Activated naive CD4-positive, alpha-beta T cell treated with anti-CD3 and anti-CD28 coated beads, Interleukin-2, amount 50 U/mL, for 24 hours (primary cell): ENCODE measurements around the gene SETBP1.

Experiments used
- H3K27ac Mint-ChIP-seq: one replicate; pipeline ENCODE4 v1.8.0; 2021; ENCODE audit warnings: mild to moderate bottlenecking, mixed read lengths
- H3K27me3 Mint-ChIP-seq: one replicate; pipeline ENCODE4 v1.8.0; 2021; ENCODE audit warnings: mixed read lengths
- H3K36me3 Mint-ChIP-seq: one replicate; pipeline ENCODE4 v1.8.0; 2021; ENCODE audit warnings: mixed read lengths
- H3K4me1 Mint-ChIP-seq: one replicate; pipeline ENCODE4 v1.8.0; 2021; ENCODE audit warnings: mixed read lengths
- H3K4me3 Mint-ChIP-seq: one replicate; pipeline ENCODE4 v1.8.0; 2021; ENCODE audit warnings: mild to moderate bottlenecking, mixed read lengths
- H3K9me3 Mint-ChIP-seq: one replicate; pipeline ENCODE4 v1.8.0; 2021; ENCODE audit warnings: mixed read lengths

The SETBP1 gene

DNA sequence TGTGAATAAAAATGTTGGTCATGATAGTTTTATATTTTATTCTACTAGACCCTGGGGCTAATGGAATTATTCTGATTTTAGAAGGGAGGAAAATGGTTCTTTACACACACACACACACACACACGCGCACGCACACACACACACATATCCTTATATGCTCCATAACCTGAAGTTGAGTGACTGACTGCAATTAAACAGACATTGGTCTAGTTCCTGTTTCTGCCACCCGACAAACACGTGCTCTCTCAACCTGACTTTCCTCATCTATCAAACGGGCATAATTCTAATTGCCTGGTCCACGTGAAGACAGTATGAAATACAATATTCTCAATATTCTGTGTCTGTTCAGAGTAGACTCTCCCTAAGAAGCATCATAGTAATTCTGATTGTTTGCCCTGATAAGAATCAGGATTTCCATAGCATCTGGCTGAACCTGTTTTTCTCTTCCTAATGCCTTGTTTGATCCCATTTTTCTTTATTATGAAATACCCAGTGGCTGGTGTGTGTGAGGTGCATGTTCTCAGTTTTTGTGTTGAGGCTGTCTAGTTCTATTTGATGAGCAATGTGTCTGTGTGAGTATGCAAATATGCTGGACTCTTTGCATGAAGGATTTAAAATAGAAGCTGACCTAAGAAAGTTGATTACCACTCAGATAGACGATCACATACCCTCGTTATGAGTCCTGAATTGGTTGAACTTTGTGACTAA is 51.0 kb downstream of the SETBP1 start:
- Mint-ChIP-seq H3K9me3 (no peaks in the 10 kb centered on the region), H3K27me3 (no peaks in the 10 kb centered on the region), H3K27ac (no peak overlapping the region), H3K4me1 (peaks cover 21% of the 10 kb centered on the region), H3K36me3 (no peaks in the 10 kb centered on the region), H3K4me3 (no peak overlapping the region)

DNA sequence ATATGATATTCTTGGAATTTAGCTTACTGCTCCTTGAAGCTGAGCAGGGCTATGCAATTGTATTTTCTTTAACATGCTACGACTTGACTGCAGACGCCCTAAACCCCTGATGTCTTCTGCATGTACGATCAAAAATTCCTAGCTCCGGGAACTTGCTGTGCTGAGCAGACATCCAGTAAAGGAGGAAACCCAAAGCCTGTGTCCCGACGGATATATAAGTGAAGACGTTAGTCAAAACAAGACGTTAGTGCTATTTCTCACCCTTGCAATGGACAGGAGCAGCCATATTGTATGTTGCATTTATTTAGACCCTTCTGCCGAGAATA is 51.5 kb downstream of the SETBP1 start:
- no peaks in the 10 kb centered on the region for H3K36me3 Mint-ChIP-seq
- no peaks in the 10 kb centered on the region for H3K9me3 Mint-ChIP-seq
- H3K4me3 Mint-ChIP-seq: no peak overlapping the region
- H3K27ac Mint-ChIP-seq: no peak overlapping the region
- no peaks in the 10 kb centered on the region for H3K27me3 Mint-ChIP-seq
- H3K4me1 Mint-ChIP-seq: peaks cover 16% of the 10 kb centered on the region

DNA sequence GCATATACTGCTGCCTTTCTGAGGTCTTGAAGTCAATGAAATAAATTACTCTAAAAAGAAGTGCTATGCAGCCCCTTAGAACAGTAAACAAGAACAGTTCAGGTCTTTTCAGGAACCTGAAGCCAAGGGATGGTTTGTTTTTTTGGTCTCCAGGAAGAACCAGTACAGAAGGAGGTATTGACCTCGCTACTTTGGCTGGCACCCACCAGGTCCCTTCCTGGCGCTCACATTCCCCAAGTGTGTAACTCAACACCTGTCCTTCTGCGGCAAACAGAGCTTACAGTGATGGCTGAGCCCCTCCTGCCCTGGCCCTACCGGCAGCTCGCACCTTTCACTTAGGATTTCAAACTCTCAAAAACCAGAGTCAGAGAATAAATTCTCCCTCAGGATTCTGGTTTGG is 51.9 kb downstream of the SETBP1 start:
- no peaks in the 10 kb centered on the region for H3K36me3 Mint-ChIP-seq
- H3K27me3 Mint-ChIP-seq: no peaks in the 10 kb centered on the region
- H3K9me3 Mint-ChIP-seq: no peaks in the 10 kb centered on the region
- no peak overlapping the region for H3K27ac Mint-ChIP-seq
- H3K4me1 Mint-ChIP-seq: peaks cover 12% of the 10 kb centered on the region
- no peak overlapping the region for H3K4me3 Mint-ChIP-seq

DNA sequence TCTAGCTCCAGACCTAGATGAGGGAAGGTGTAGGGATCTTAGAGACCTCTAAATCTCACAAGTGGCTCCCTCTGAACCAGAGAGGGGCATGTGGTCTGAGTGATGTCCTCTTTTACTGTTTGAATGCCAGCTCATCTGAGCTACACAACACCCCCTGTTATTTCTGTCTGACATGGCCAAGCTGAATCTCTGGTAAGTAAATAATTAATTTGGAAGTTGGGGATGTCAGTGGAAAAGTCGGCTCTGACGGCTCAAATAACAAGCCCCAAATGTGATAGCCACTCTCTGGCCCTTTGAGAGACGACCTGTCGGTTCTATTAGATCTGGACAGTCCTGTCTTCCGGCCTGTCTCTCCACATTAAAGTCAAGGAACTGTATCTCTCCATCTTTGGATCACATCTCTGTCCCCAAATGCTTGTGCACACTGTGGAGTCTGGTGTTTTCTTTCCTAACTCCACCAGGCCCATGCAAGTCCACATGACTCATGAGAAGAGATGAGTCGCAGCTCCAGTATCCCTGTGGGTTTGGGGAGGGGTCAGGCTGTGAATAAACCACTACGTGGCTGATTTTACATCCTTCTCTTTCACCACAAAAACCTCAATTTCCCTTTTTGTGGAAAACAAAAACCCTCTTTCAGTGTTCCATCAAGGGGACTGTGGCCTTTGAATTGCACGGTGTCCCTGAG is 52.5 kb downstream of the SETBP1 start:
- no peaks in the 10 kb centered on the region for H3K27me3 Mint-ChIP-seq
- H3K4me1 Mint-ChIP-seq: peaks cover 7% of the 10 kb centered on the region
- no peak overlapping the region for H3K27ac Mint-ChIP-seq
- H3K4me3 Mint-ChIP-seq: no peak overlapping the region
- H3K36me3 Mint-ChIP-seq: no peaks in the 10 kb centered on the region
- no peaks in the 10 kb centered on the region for H3K9me3 Mint-ChIP-seq

DNA sequence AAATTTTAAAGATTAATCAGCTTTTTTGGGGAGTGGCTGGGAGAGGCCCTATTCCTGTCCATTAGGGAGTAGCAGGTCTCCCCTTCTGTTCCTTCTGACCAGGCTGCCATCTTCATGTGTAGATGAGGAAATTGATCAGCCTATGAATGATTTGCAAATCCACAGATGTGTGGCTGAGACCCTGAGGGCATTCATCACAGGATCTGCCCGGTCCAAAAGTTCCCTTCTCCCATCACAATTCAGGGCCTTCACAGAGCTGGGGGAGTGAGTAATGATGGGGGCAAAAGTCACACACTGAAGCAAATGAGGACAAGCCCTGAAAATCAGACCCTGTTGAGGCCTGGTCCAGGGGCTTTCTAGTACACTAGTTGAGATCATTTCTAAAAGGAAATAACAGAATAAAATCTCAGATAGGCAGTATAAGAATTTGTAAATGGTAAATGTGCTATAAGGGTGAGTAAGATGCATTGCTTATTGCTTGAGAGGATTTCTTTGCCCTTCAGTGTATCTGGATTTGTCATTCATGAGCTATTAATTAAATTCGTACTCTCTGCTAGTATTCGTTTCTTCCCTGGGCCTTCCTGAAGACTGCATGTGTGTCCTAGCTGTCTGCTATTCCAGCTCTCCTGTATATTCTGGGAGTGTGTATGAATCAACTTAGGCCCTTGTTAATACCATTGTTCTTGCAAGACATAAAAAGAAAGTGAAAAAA is 53.2 kb downstream of the SETBP1 start:
- Mint-ChIP-seq H3K27me3 (no peaks in the 10 kb centered on the region), H3K36me3 (no peaks in the 10 kb centered on the region), H3K9me3 (no peaks in the 10 kb centered on the region), H3K27ac (no peak overlapping the region), H3K4me3 (no peak overlapping the region), H3K4me1 (peaks cover 7% of the 10 kb centered on the region)

DNA sequence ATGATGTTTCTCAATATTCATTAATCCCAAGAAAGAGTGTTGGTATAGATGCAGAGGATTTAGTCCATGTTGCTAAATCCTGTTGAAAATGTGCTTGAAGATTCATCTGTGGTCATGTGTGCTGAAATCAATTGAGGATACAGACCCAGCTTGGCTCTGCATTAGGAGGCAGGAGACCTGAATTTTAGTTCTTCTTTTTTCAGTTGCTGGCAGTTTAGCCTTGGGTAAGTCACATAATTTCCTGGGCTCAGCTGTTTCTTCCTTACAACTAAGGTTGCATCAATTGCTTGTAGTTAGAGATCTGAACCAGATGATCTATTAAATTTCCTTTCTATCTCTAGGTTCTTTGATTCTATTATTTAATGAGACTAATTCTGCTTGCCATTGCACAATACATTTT is 54.4 kb downstream of the SETBP1 start:
- Mint-ChIP-seq H3K9me3 (no peaks in the 10 kb centered on the region), H3K4me3 (no peak overlapping the region), H3K27ac (no peak overlapping the region), H3K27me3 (no peaks in the 10 kb centered on the region), H3K4me1 (no peaks in the 10 kb centered on the region), H3K36me3 (no peaks in the 10 kb centered on the region)

DNA sequence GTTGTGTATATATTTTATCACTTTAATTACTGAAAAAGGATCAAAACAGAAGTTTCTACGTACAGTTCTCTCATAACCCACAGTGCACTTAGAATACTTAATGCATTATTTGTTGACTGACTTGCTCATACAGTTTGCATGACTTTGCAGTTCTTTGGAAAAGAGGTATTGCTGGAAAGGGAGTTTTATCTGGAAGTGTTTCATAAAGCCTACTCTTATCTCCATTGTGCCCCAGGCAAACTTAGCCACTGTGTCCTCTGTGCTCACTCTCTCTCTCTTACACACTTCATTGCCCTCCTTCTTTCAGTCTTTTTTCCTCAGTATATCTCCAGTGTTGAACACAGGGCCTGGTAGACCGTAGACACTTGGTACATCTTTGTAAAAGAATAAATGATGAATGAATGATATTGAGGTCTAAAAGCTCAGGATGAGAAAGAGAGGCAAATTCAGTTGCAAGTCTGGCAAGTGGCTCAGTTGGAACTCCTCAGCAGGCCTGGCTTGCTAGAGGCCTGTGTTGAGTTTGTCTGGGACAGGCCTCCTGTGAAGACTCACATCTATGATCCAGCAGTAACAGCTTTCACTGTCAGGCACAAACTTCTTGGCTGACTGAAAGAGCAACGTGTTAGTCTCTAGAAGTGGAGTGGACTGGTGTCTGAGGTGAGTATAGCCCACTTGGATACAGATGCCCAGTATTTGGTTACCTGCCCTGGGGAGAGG is 56.1 kb downstream of the SETBP1 start:
- Mint-ChIP-seq H3K27me3 (no peaks in the 10 kb centered on the region), H3K4me1 (no peaks in the 10 kb centered on the region)

DNA sequence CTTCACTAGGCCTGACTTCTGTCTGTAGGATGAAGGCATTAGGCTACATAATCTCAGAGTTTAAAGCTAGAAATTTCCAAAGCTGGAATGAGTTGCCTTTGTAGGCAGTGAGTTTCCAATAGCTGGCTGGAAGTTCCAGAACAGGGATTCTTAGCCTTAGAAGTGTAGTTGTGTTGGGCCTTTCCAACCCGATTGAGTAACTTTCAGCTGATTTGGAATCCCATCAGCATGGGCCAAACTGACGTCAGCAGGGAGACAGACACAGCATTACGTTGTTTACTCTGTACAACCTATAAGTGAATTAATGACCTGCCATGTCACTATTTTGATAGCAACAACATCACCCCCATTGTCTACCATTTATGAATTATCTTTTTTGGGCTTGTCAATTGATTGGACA is 56.9 kb downstream of the SETBP1 start:
- Mint-ChIP-seq H3K4me1 (no peaks in the 10 kb centered on the region), H3K27me3 (no peaks in the 10 kb centered on the region), H3K27ac (no peak overlapping the region), H3K36me3 (no peaks in the 10 kb centered on the region), H3K9me3 (no peaks in the 10 kb centered on the region), H3K4me3 (no peak overlapping the region)

More for the DNA sequence above, 56.1 kb downstream of the SETBP1 start:
- Mint-ChIP-seq H3K9me3 (no peaks in the 10 kb centered on the region), H3K36me3 (no peaks in the 10 kb centered on the region), H3K4me3 (no peak overlapping the region), H3K27ac (no peak overlapping the region)

DNA sequence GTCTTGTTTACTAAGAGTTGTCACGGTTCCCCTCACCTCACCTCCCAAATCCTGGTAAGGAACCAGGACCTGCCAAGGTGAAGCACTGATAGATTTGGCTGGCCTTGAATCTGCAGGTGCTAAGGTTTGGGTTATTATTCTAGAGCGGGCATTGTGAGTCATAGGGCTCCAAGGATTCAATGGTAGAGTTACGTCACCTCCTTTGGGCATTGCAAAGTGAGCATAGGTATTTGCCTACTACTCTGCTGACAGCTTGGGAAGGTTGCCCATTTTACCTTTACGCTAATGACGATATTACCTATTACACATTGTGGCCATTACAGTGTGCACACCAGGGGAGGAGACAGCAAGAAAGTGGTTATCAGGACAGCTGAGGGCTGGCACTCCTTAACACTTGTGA is 59.3 kb downstream of the SETBP1 start:
- no peak overlapping the region for H3K4me3 Mint-ChIP-seq
- no peaks in the 10 kb centered on the region for H3K36me3 Mint-ChIP-seq
- no peaks in the 10 kb centered on the region for H3K27me3 Mint-ChIP-seq
- H3K27ac Mint-ChIP-seq: no peak overlapping the region
- H3K9me3 Mint-ChIP-seq: no peaks in the 10 kb centered on the region
- no peaks in the 10 kb centered on the region for H3K4me1 Mint-ChIP-seq

DNA sequence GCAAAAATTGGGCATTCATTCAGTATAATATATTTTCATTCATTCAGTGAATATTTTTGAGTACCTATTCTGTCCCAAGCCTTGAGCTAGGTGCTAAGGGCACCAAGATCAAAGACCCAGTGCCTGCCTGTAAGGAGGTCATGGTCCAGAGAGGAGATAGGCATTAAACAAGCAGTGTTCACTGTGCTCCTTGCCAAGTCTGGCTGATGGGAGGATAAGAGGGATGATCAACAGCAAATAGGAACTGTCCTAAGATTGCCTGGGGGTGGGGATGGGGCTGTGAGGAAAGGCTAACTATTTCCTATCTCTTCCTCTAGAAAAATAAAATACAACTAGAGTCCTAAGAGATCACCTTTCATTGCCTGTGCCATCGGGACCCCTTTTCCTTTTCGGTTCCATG is 60.4 kb downstream of the SETBP1 start:
- no peaks in the 10 kb centered on the region for H3K4me1 Mint-ChIP-seq
- H3K4me3 Mint-ChIP-seq: no peak overlapping the region
- peaks cover 2% of the 10 kb centered on the region for H3K27me3 Mint-ChIP-seq
- no peaks in the 10 kb centered on the region for H3K9me3 Mint-ChIP-seq
- H3K27ac Mint-ChIP-seq: no peak overlapping the region
- H3K36me3 Mint-ChIP-seq: no peaks in the 10 kb centered on the region

DNA sequence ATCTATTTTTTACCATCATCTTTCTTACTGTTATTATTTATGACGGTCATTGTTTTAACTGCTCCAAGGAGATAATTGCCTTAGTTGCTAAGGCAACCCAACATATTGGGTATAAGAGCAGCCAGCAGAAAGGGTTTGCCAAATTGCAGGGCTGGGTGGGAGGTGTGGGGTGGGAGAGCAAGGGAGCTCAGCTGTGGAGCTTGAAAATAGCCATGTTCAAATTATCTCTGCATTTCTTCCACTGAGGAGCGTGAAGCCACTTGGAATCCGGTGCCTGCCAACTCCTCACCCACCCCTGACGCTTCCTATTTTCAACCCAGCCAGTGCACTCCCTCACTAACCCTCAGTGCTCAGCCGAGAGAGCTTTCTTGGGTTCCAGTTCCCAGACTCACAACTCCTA is 60.8 kb downstream of the SETBP1 start:
- Mint-ChIP-seq H3K4me3 (no peak overlapping the region), H3K36me3 (no peaks in the 10 kb centered on the region), H3K4me1 (no peaks in the 10 kb centered on the region), H3K27me3 (peaks cover 2% of the 10 kb centered on the region), H3K9me3 (no peaks in the 10 kb centered on the region), H3K27ac (no peak overlapping the region)

DNA sequence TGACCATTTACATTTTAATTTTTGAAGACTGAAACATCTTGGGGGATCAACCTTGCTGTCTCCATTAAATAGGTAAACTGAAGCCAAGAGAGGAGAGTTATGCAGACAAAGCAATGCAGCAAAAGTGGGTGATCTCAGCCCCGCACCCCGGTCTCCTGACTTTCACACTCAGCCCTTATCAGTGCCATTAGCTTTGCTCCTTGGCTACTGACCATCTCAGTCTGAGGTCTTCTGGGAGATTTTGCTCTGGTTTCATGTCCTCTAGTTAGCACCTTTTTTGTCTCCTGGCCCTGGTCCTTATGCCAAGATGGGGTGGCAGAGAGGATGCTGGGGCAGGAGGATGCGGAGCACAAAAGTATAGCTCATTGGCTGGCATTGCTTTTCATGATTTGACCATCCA is 61.4 kb downstream of the SETBP1 start:
- no peaks in the 10 kb centered on the region for H3K4me1 Mint-ChIP-seq
- H3K27ac Mint-ChIP-seq: no peak overlapping the region
- no peaks in the 10 kb centered on the region for H3K9me3 Mint-ChIP-seq
- H3K36me3 Mint-ChIP-seq: no peaks in the 10 kb centered on the region
- H3K27me3 Mint-ChIP-seq: peaks cover 2% of the 10 kb centered on the region
- H3K4me3 Mint-ChIP-seq: no peak overlapping the region

DNA sequence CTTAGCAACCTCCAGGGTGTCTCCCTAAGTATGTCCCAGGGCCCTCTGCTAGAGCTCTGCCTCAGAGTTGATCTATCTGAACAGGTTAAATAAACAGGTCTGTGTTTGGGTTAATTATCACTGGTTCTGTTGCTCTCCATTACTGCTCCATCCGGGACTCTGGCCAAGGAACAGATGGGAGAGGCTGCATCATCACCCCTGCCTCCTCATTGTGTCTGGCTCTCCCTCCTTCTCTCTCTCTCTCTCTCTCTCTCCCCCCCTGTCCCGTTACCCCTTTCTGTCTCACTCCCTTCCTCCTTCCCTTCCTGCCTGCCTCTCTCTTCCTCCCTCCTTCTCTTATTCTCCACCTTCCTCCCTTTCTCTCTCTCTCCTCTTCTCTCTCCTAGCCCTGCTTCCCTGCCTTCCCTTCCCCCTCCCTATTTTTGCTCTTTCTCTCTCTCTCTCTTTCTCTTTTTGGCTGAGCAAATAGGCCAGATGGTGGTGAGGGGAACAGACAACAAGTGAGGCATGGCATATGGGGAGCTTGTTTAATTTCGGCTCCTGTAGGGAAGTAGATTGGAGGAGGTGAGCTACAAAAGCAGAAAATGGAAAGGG is 62.1 kb downstream of the SETBP1 start:
- Mint-ChIP-seq H3K9me3 (no peaks in the 10 kb centered on the region), H3K4me1 (no peaks in the 10 kb centered on the region), H3K27ac (no peak overlapping the region)

DNA sequence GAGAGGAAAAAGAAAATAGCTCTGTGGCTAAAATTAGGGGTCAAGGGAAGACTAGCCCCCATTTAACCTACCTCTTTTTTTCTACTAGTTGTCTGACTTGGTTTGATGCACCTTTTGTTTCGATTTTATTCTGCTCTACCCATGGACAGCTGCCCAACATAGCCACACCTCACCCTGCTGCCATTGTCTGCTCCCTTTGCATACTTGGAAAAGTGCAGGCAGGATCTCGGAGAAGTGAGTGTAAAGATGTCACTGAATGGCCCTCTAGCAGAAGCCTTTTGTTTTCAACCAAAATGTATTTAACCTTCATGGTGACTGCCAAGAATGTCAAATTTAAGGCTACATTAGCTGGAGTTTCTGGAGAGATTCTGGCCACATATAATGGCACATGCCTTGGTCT is 62.9 kb downstream of the SETBP1 start:
- H3K4me3 Mint-ChIP-seq: no peak overlapping the region
- no peaks in the 10 kb centered on the region for H3K36me3 Mint-ChIP-seq
- no peaks in the 10 kb centered on the region for H3K9me3 Mint-ChIP-seq
- H3K4me1 Mint-ChIP-seq: no peaks in the 10 kb centered on the region
- H3K27me3 Mint-ChIP-seq: peaks cover 2% of the 10 kb centered on the region
- no peak overlapping the region for H3K27ac Mint-ChIP-seq

More for the DNA sequence above, 62.1 kb downstream of the SETBP1 start:
- Mint-ChIP-seq H3K4me3 (no peak overlapping the region), H3K27me3 (peaks cover 2% of the 10 kb centered on the region), H3K36me3 (no peaks in the 10 kb centered on the region)

DNA sequence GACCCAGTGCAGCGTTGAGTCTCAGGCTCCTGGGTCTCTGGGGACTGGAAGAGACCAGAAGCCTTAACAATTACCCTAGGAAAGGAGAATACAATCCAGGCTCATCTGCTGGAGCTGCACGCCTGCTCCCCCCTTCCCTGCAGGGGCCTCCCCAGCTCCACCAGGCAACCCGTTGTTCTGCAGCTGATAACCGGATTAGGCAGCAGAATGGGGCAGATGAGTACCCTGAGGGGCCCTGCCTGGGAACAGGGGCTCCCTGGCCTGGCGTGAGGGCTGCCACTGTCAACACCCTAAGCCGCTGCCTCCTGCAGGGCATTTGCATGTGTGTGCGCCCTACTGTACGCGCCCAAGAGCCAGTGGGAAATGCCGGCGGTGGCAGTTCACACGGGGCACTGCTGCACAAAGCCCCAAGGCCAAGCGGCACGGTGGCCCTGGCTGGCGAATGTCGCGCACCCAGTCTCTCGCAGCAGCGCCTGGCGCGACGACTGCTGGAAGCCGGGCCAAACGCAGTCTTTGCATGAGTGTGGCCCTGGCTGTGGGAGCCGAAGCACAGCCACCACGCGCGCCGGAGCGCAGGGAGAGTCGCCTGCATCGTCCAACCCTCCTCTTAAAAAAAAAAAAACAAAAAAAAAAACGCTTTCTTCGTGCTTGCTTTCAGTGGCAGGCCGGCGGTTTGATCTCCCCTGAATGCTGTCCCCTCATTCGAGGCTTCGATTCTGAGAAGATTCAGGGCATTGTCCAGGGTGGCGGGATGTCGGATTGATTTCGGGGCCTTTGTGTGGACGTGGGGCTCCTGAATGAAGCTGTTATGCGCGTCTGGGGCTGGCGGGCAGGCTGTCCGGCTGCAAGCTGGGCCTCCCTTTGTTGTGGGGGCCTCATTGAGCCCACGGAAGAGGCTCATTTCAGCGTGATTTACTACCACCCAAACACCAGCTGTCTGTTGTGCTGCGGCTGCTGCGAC is 63.8 kb downstream of the SETBP1 start:
- Mint-ChIP-seq H3K27ac (no peak overlapping the region), H3K4me3 (no peak overlapping the region), H3K4me1 (no peaks in the 10 kb centered on the region), H3K27me3 (peaks cover 2% of the 10 kb centered on the region), H3K9me3 (no peaks in the 10 kb centered on the region), H3K36me3 (no peaks in the 10 kb centered on the region)
